SU-DHL-6 (cell line): ENCODE results near the gene CUBN.

Experiments
- H2AFZ ChIP-seq: fragments of 200-600 bp; sonication (generic); 2 replicates; pipeline ENCODE4 v1.6.1; 2014; ENCODE audit warnings: low read depth, mild to moderate bottlenecking, moderate library complexity, mixed read lengths, antibody characterized with exemption, low read length; ENCODE audit not compliant: severe bottlenecking
- H3F3A ChIP-seq: fragments of 200-600 bp; shearing (Covaris generic); 2 replicates; pipeline ENCODE4 v1.6.0; 2016; ENCODE audit warnings: antibody characterized with exemption, mild to moderate bottlenecking; ENCODE audit not compliant: insufficient read depth
- H3K27ac ChIP-seq: fragments of 200-600 bp; sonication (generic); 2 replicates; pipeline ENCODE4 v1.5.1; 2016; ENCODE audit warnings: low read depth, mild to moderate bottlenecking, low read length, moderate library complexity, mixed read lengths
- H3K27me3 ChIP-seq: fragments of 200-600 bp; sonication (generic), shearing (Covaris generic); 2 replicates; pipeline ENCODE4 v1.6.0; 2014; ENCODE audit warnings: mild to moderate bottlenecking, low read length
- H3K36me3 ChIP-seq: fragments of 200-600 bp; sonication (generic); 2 replicates; pipeline ENCODE4 v1.6.1; 2014; ENCODE audit warnings: mild to moderate bottlenecking, low read length, mixed read lengths
- H3K4me2 ChIP-seq: fragments of 300-600, 200-600 bp; shearing (Covaris generic), sonication (generic); 2 replicates; pipeline ENCODE4 v1.6.0; 2014; ENCODE audit warnings: low read length, low read depth, mild to moderate bottlenecking; ENCODE audit not compliant: poor library complexity, severe bottlenecking
- H3K4me3 ChIP-seq: fragments of 200-600 bp; sonication (generic); 2 replicates; pipeline ENCODE4 v1.5.1; 2014; ENCODE audit warnings: antibody characterized with exemption, low read length, mild to moderate bottlenecking, mixed read lengths; ENCODE audit not compliant: insufficient read depth, poor library complexity, severe bottlenecking
- H3K79me2 ChIP-seq: fragments of 200-600 bp; sonication (generic); 2 replicates; pipeline ENCODE4 v1.6.1; 2014; ENCODE audit warnings: mild to moderate bottlenecking, low read length, moderate library complexity; ENCODE audit not compliant: insufficient read depth
- H3K9ac ChIP-seq: fragments of 200-600 bp; sonication (generic); 2 replicates; pipeline ENCODE4 v1.7.0; 2014; ENCODE audit warnings: mild to moderate bottlenecking, low read length
- H3K9me2 ChIP-seq: fragments of 200-600 bp; sonication (generic); replicated peaks from 2 replicates; pipeline ENCODE4 v1.6.1; 2014; ENCODE audit warnings: low read length; ENCODE audit not compliant: insufficient read depth
- H3K9me3 ChIP-seq: fragments of 200-600 bp; sonication (generic); 2 replicates; pipeline ENCODE4 v1.6.1; 2014; ENCODE audit warnings: low read length, mixed read lengths; ENCODE audit not compliant: insufficient read depth
- H4K20me1 ChIP-seq: fragments of 200-600 bp; sonication (generic); 2 replicates; pipeline ENCODE4 v1.6.1; 2014; ENCODE audit warnings: low read depth, mild to moderate bottlenecking, antibody characterized with exemption, low read length, moderate library complexity, mixed read lengths
- CTCF ChIP-seq: fragments of 200-600 bp; sonication (generic); IDR thresholded peaks from one replicate; pipeline ENCODE4 v1.5.1; 2017; ENCODE audit warnings: antibody characterized with exemption, mild to moderate bottlenecking, low read length, moderate library complexity; ENCODE audit not compliant: insufficient read depth, poor library complexity, severe bottlenecking
- EZH2phosphoT487 ChIP-seq: fragments of 200-600 bp; sonication (generic), shearing (Covaris generic); conservative IDR thresholded peaks from 2 replicates; pipeline ENCODE4 v1.6.1; 2018; ENCODE audit warnings: mild to moderate bottlenecking, antibody characterized with exemption, low read length, moderate library complexity, mixed read lengths

The CUBN gene

GRCh38 chr10:17022896-17023295, 106.7 kb downstream of the CUBN start:
- no peak overlapping the region for H2AFZ ChIP-seq
- H3K9me3 ChIP-seq: no peaks in the 10 kb centered on the region
- H3K27me3 ChIP-seq: no peaks in the 10 kb centered on the region; the same call in 1 of the 2 replicates
- no peak overlapping the region for H3K9ac ChIP-seq
- H3K27ac ChIP-seq: no peak overlapping the region
- H3K4me3 ChIP-seq: no peak overlapping the region
- H4K20me1 ChIP-seq: no peaks in the 10 kb centered on the region
- no peaks in the 10 kb centered on the region for H3F3A ChIP-seq
- no peak overlapping the region for H3K4me2 ChIP-seq
- no peak for TF ChIP-seq CTCF
- TF ChIP-seq EZH2phosphoT487: no peak
- H3K79me2 ChIP-seq: no peaks in the 10 kb centered on the region
- H3K36me3 ChIP-seq: no peaks in the 10 kb centered on the region
- H3K9me2 ChIP-seq: no peaks in the 10 kb centered on the region; the same call in 1 of the 2 replicates

DNA sequence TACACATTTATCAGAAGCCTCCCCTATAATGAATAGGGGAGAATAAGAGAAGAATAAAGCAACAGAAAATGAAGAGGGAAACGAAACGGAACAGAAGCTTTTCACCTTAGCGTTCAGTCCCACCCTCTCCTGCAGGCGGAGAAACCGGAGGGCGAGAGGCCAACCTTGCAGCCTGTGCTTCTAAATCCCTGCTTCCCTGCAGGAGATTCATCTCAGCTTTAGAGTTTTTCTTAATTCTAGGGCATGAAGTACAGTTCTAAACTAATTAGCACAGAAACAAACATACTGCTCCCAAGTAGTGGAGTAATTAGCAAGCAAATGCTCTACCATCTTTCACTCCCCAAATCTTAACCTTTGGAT, 107.2 kb downstream of the CUBN start:
- Histone ChIP-seq H3K9me3 (no peaks in the 10 kb centered on the region), H3K79me2 (no peaks in the 10 kb centered on the region), H2AFZ (no peak overlapping the region), H3K27ac (no peak overlapping the region), H3F3A (no peaks in the 10 kb centered on the region), H3K36me3 (no peaks in the 10 kb centered on the region), H3K9me2 (no peaks in the 10 kb centered on the region; the same call in 1 of the 2 replicates), H3K4me3 (no peak overlapping the region), H3K9ac (no peak overlapping the region), H3K27me3 (no peaks in the 10 kb centered on the region; the same call in 1 of the 2 replicates), H3K4me2 (no peak overlapping the region), H4K20me1 (no peaks in the 10 kb centered on the region)
- TF ChIP-seq EZH2phosphoT487: no peak
- no peak for TF ChIP-seq CTCF

- H3K27ac ChIP-seq: no peak overlapping the region
- H3K36me3 ChIP-seq: no peaks in the 10 kb centered on the region
- no peak for TF ChIP-seq EZH2phosphoT487
- no peak for TF ChIP-seq CTCF
- H3F3A ChIP-seq: no peaks in the 10 kb centered on the region
- no peaks in the 10 kb centered on the region; the same call in 1 of the 2 replicates for H3K9me2 ChIP-seq
- H2AFZ ChIP-seq: no peak overlapping the region
- no peaks in the 10 kb centered on the region for H3K9me3 ChIP-seq
- H3K4me2 ChIP-seq: no peak overlapping the region
- no peaks in the 10 kb centered on the region; the same call in 1 of the 2 replicates for H3K27me3 ChIP-seq
- no peak overlapping the region for H3K4me3 ChIP-seq
- no peaks in the 10 kb centered on the region for H3K79me2 ChIP-seq
- no peak overlapping the region for H3K9ac ChIP-seq
- no peaks in the 10 kb centered on the region for H4K20me1 ChIP-seq
Measured at GRCh38 chr10:17021656-17022465, 107.8 kb downstream of the CUBN start.
